Activated CD4-positive, CD25-positive, alpha-beta regulatory T cell (primary cell): ENCODE data around the gene MNAT1.
"Not testable (repeated sequence)": the region's sequence is repeated elsewhere in the genome, so short reads cannot be mapped to it uniquely, and the experiment has no call there.

Source experiments
- DNase-seq, 4 experiments: peaks; one replicate each; lab custom pipeline; 2025; lab: John Stamatoyannopoulos, UW

MNAT1 gene

GRCh38 chr14:60882219-60882618 lies 147.7 kb downstream of the MNAT1 start:
- DNase-seq, result no peak

- DNase-seq, result no peak
These were observed 149.6 kb downstream of the MNAT1 start for GRCh38 chr14:60884134-60884533.

GRCh38 chr14:60890636-60891035 lies 156.1 kb downstream of the MNAT1 start:
- DNase-seq, result not testable (repeated sequence)

- no peak for DNase-seq
These were observed 159.3 kb downstream of the MNAT1 start for GRCh38 chr14:60893911-60894310.

- no peak for DNase-seq
These were observed 169.8 kb downstream of the MNAT1 start for GRCh38 chr14:60904381-60904780.

- DNase-seq, result no peak
These were observed 171.4 kb downstream of the MNAT1 start for GRCh38 chr14:60905923-60906322.

- no peak for DNase-seq
These were observed 181.2 kb downstream of the MNAT1 start for GRCh38 chr14:60915781-60916180.

GRCh38 chr14:60922050-60922449 lies 187.5 kb downstream of the MNAT1 start:
- DNase-seq, result no peak

GRCh38 chr14:60925286-60925685 lies 190.7 kb downstream of the MNAT1 start:
- DNase-seq, result no peak

GRCh38 chr14:60926002-60926401 lies 191.4 kb downstream of the MNAT1 start:
- DNase-seq, result no peak

- DNase-seq, result no peak
These were observed 196.7 kb downstream of the MNAT1 start for GRCh38 chr14:60931218-60931617.

- DNase-seq, result no peak
These were observed 199.5 kb downstream of the MNAT1 start for GRCh38 chr14:60933920-60934655.

GRCh38 chr14:60935319-60935718 lies 200.8 kb downstream of the MNAT1 start:
- DNase-seq, result no peak

GRCh38 chr14:60943637-60944032 lies 209.1 kb downstream of the MNAT1 start:
- no peak for DNase-seq

GRCh38 chr14:60944204-60944603 lies 209.6 kb downstream of the MNAT1 start:
- DNase-seq, result no peak

- DNase-seq, result no peak
These were observed 211.4 kb downstream of the MNAT1 start for GRCh38 chr14:60945984-60946383.

GRCh38 chr14:60946773-60947172 lies 212.2 kb downstream of the MNAT1 start:
- DNase-seq, result no peak

GRCh38 chr14:60951776-60952435 lies 217.3 kb downstream of the MNAT1 start:
- no peak for DNase-seq

GRCh38 chr14:60956202-60956601 lies 221.6 kb downstream of the MNAT1 start:
- DNase-seq, result no peak

GRCh38 chr14:60956632-60957031 lies 222.1 kb downstream of the MNAT1 start:
- no peak for DNase-seq

- DNase-seq, result no peak
These were observed 223.6 kb downstream of the MNAT1 start for GRCh38 chr14:60958146-60958545.

- DNase-seq, result no peak
These were observed 229.2 kb downstream of the MNAT1 start for GRCh38 chr14:60963761-60964160.

- DNase-seq, result no peak
These were observed 230.3 kb downstream of the MNAT1 start for GRCh38 chr14:60964904-60965303.

GRCh38 chr14:60965402-60965801 lies 230.8 kb downstream of the MNAT1 start:
- DNase-seq, result no peak
